Prostate gland (tissue), 2 donors: ENCODE measurements around the gene FRMD1. TPM values are rescaled to one million over a fixed set of nuclear protein-coding genes. Genes with fewer than 3 reads are reported as not detected.

Source experiments
- DNase-seq: peaks from one replicate; pipeline ENCODE4 v3.0.0-alpha.2; 2019; ENCODE audit warnings: low spot score
- H3K27ac ChIP-seq, 2 donors: fragments of 200-600 bp; sonication (generic); 2 replicates each; pipeline ENCODE4 v1.5.1; 2017 to 2019
- H3K27me3 ChIP-seq: fragments of 200-600 bp; sonication (generic); replicated peaks from 2 replicates; pipeline ENCODE4 v1.5.1; 2019; ENCODE audit not compliant: insufficient read depth
- H3K36me3 ChIP-seq, 2 donors: fragments of 200-600 bp; sonication (generic); 1 replicate in 1 of 2; 2 replicates in 1 of 2; pipeline versions ENCODE4 v1.5.1 to v1.8.1; 2017 to 2019
- H3K4me1 ChIP-seq: fragments of 200-600 bp; sonication (generic); replicated peaks from 2 replicates; pipeline ENCODE4 v1.5.1; 2019
- H3K4me3 ChIP-seq, 2 donors: fragments of 200-600 bp; sonication (generic); 2 replicates each; pipeline ENCODE4 v1.5.1; 2017 to 2019
- H3K9me3 ChIP-seq: fragments of 200-600 bp; sonication (generic); 2 replicates; pipeline ENCODE4 v1.5.1; 2017
- CTCF ChIP-seq, 4 experiments: fragments of 200-600 bp in 2 of 4; fragments of 450-650 bp in 2 of 4; sonication (generic) in 2 of 4; IDR thresholded peaks; 1 replicate in 3 of 4; 2 replicates in 1 of 4; pipeline ENCODE4 v1.5.1; 2016 to 2019; ENCODE audit warnings: antibody characterized with exemption in 4 of 4, mild to moderate bottlenecking in 2 of 4, moderate library complexity in 2 of 4
- POLR2A ChIP-seq: fragments of 450-650 bp; IDR thresholded peaks from one replicate; pipeline ENCODE4 v1.6.1; 2016; ENCODE audit warnings: antibody characterized with exemption, mild to moderate bottlenecking
- POLR2AphosphoS5 ChIP-seq: sonication (generic); formaldehyde crosslinking; IDR thresholded peaks from one replicate; pipeline ENCODE4 v1.6.1; 2017; ENCODE audit warnings: antibody characterized with exemption
- WGBS: methylation state at CpG from one replicate; pipeline ENCODE4 v1.1.5; 2018; 5-methylcytosine and 5-hydroxymethylcytosine counted together
- intact Hi-C: fragments of 100-400 bp; cut with DNase I; formaldehyde crosslinking; loops from one replicate; pipeline ENCODE4 v1.14.2; 2022
- total RNA-seq, 2 donors: library from RNA; depleted of rRNA; stranded (reverse); fragments of >200 nt; gene quantifications; one replicate each; pipeline ENCODE4 v1.1.0, GENCODE V29; 2016

Gene FRMD1
- total RNA-seq, 2 donors from 2014 or later, result 0.18 to 2.2 TPM

GRCh38 chr6:168084465-168085160 lies 5.6 kb upstream of the FRMD1 start:
- Histone ChIP-seq H3K4me1 (no peaks in the 10 kb centered on the region), H3K9me3 (no peaks in the 10 kb centered on the region), H3K27ac (no peak overlapping the region), H3K4me3 (no peak overlapping the region), H3K36me3 (no peaks in the 10 kb centered on the region), H3K27me3 (no peaks in the 10 kb centered on the region)
- DNase-seq, result no peak
- 83% methylated on average over 19 of the region's 19 CpGs for WGBS
- intact Hi-C loops, result no loop called here
- TF ChIP-seq POLR2AphosphoS5 (no peak), POLR2A (no peak), CTCF (IDR thresholded peaks at IDR 0.05) (no peak)

GRCh38 chr6:168083514-168083885 lies 4.5 kb upstream of the FRMD1 start:
- TF ChIP-seq CTCF (IDR thresholded peaks at IDR 0.05), result no peak
- no peak for TF ChIP-seq POLR2AphosphoS5
- no peak for TF ChIP-seq POLR2A
- WGBS, result 59% methylated on average over 5 of the region's 5 CpGs
- intact Hi-C loops, result no loop called here
- H3K4me3 ChIP-seq, result no peak overlapping the region
- H3K27ac ChIP-seq, result no peak overlapping the region
- H3K4me1 ChIP-seq, result no peaks in the 10 kb centered on the region
- no peak for DNase-seq
- H3K27me3 ChIP-seq, result no peaks in the 10 kb centered on the region
- no peaks in the 10 kb centered on the region for H3K36me3 ChIP-seq
- no peaks in the 10 kb centered on the region for H3K9me3 ChIP-seq

- TF ChIP-seq POLR2AphosphoS5, result no peak
- TF ChIP-seq POLR2A, result no peak
- TF ChIP-seq CTCF (IDR thresholded peaks at IDR 0.05), result no peak
- no peak for DNase-seq
- Histone ChIP-seq H3K27ac (no peak overlapping the region), H3K4me1 (no peaks in the 10 kb centered on the region), H3K4me3 (no peak overlapping the region), H3K27me3 (no peaks in the 10 kb centered on the region), H3K9me3 (no peaks in the 10 kb centered on the region), H3K36me3 (no peaks in the 10 kb centered on the region)
- intact Hi-C loops, result no loop called here
- 70% methylated on average over 17 of the region's 17 CpGs for WGBS
Measured at GRCh38 chr6:168082860-168083513, 4.0 kb upstream of the FRMD1 start.

- Histone ChIP-seq H3K4me3 (no peak overlapping the region), H3K4me1 (no peaks in the 10 kb centered on the region), H3K27me3 (no peaks in the 10 kb centered on the region), H3K9me3 (no peaks in the 10 kb centered on the region), H3K36me3 (no peaks in the 10 kb centered on the region), H3K27ac (no peak overlapping the region)
- intact Hi-C loops, result no loop called here
- no peak for DNase-seq
- TF ChIP-seq POLR2AphosphoS5 (no peak), CTCF (IDR thresholded peaks at IDR 0.05) (no peak), POLR2A (no peak)
- WGBS, result 80% methylated on average over 26 of the region's 26 CpGs
Measured at GRCh38 chr6:168081858-168082546, 3.0 kb upstream of the FRMD1 start.
